VCaP (cell line): ENCODE measurements around the gene HDAC5.

Experiments used
- H3K27ac ChIP-seq: fragments of 450-650 bp; 2 replicates; pipeline ENCODE4 v1.5.1; 2017
- CTCF ChIP-seq: fragments of 450-650 bp; conservative IDR thresholded peaks from 2 replicates; pipeline ENCODE4 v1.5.1; 2017; ENCODE audit warnings: mild to moderate bottlenecking, moderate library complexity

HDAC5 gene

DNA sequence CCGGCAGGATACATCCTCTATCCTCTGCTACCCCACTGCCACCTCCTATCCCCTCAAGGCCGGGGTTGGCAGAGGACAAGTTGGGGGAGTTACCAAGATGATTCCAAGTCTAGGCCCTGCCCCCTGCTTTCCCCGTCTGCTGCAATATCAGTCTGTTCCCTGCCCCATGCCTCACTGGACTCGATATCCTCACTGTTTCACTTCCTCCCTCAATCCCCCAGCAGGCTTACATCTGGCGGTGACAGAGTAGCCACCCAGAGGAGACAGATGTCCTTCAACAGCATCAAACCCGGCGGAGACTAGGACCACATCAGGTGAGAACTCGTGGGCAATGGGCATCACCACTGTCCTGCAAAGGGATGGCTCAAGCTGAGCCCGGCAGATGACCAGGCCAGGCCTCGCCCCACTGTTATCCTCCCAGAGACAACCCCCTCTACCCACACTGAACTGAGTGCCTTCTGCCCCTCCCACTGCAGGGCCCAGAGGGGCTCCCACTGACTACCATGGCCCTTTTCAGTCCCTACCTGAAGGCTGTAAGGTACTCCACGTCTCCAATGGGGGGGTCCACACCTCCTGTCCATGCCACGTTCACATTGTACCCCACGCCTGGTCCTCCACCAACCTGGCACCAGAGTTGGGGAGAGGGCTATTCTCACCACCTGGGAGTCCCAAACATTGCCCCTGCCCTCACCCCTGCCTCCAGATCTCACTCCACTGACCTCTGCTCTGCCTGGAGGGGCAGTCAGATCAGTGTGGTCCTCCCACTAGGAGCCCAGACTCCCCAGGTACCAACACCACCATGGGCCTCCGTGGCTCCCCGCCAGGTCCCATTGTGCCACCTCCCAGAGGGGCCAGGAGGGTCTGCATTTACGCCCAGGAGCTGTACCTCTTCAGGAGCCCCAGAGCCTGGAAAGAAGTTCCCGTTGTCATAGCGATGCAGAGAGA, 43.3 kb downstream of the HDAC5 start:
- H3K27ac ChIP-seq, result no peak overlapping the region
- TF ChIP-seq CTCF, result no peak

DNA sequence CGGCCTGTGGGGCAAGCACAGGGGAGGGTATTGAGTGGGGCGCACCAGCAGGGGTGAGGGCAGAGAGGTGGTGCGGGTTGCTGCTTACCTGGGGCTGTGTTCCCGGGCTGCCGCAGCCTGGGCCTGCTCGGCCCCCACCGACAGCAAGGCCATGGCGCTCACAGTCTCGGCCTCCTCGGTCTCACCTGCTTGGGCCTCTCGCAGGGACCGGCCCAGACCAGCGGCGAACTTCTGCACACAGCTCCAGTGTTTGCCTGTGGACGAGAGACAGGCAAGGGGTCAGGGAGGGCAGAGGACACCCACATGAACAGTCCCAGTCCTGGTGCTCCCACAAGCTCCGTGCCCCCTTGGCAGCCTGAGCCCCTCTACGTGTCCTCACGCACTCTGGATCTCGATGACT, 45.0 kb downstream of the HDAC5 start:
- no peak for TF ChIP-seq CTCF
- H3K27ac ChIP-seq, result peak overlapping the region; percentile 98

DNA sequence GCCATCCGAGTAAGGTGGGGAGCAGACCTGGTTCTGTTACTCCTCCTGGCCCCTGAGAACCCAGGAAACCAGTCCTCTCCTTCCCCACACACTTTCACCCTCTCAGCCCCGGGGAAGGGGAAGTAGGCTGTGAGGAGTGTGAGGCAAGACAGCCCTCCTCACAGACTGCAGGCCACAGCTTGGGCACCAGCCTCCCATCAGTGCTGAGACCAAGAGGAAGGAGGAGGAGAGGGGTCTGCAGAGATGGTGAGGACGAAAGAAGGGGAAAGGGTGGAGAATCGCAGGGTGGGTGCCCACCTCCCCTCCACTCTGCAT, 45.9 kb downstream of the HDAC5 start:
- TF ChIP-seq CTCF, result no peak
- H3K27ac ChIP-seq, result peak overlapping the region; percentile 98

- no peak for TF ChIP-seq CTCF
- peak overlapping the region; percentile 98 for H3K27ac ChIP-seq
Observed at GRCh38 chr17:44076716-44077594, 46.5 kb downstream of the HDAC5 start.

GRCh38 chr17:44075598-44076293, 47.7 kb downstream of the HDAC5 start:
- TF ChIP-seq CTCF, result no peak
- peak overlapping the region; percentile 98 for H3K27ac ChIP-seq

- TF ChIP-seq CTCF, result no peak
- peak overlapping the region; percentile 98 for H3K27ac ChIP-seq
Observed at GRCh38 chr17:44074911-44075285, 48.5 kb downstream of the HDAC5 start.
